GM18508 (cell line): ENCODE results near the gene IL12A.

Source experiments
- ATAC-seq: cut with Tn5 transposase; IDR thresholded peaks from one replicate; pipeline ENCODE4 v1.9.1; 2021; ENCODE audit warnings: moderate number of reproducible peaks; ENCODE audit not compliant: insufficient read depth, unreplicated experiment

The IL12A gene

DNA sequence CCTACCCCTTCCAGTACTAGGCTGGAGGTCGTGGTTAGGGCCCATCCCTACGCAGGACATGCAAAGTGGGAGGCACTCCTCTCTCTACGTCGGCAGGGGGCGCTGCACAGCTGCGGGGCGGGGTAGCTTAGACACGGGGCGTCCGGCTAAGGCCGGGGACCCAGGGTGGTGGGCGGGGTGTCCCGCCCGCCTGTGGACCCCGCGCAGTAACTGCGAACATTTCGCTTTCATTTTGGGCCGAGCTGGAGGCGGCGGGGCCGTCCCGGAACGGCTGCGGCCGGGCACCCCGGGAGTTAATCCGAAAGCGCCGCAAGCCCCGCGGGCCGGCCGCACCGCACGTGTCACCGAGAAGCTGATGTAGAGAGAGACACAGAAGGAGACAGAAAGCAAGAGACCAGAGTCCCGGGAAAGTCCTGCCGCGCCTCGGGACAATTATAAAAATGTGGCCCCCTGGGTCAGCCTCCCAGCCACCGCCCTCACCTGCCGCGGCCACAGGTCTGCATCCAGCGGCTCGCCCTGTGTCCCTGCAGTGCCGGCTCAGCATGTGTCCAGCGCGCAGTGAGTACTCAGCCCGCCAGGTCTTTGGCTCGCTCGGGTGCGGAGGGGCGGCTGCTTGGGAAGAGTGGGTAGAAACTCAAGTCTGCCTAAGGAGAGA, at the start of gene IL12A:
Gene IL12A (plus strand): TSS at position 219 of the 655 bp plus-strand sequence.
- ATAC-seq, result peak; percentile 84

DNA sequence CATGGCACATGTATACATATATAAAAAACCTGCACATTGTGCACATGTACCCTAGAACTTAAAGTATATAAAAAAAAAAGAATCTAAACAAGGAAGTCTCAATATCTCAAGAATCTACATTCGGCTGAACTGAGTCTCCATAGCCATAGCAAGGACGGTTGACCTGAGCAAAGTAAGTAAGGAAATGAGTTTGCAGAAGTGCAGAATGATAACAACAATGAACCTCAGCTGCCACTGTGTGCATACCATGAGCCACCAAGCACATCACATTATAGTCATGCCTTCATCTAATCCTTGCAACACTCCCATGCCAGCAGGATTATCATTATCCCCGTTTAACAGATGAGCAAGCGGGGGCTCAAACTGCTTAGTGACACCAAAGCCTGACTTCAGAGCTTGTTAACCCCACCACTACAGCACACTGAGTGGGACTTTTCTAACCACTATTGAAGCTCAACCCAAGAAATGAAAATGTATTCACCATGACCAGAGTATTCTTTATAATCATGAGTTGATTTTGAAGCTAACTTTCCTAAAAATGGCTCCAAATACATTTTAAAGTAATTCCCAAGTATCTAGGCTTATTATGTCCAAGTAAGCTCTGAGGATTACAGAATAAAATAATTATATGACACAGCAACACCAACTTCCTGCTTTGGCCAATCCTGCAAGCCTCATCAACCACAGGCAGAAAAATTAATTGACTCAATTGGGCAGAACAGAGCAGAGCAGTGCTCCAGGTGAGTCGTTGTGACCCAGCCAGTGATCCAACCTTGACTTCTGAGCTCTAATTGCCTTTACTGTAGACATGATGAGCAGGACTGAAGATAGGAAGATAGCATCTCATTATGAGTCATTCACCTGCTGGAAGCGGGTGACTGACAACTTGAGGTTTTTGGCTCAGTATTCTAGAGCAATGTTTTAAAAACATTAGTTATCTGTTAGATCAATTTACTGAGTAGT, 47.3 kb upstream of the IL12A start:
- peak; percentile 62 for ATAC-seq

DNA sequence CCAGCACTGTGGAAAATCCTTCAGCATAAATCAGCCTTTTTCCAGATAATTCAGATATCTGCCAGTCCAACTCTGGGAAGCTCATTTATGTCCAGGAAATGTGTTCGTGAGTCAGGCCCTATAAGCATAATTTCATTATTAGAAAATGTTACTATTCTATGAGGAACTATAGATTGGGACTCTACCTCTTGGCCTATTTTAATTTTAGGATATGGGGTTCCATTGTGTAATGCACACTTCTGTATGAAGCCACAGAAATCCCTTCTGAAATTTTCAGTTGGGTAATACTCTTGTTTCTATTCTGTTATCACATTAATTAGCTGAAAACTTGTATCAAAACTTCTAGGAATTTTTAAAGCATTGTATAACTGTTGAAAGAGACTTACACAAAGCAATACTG, 43.9 kb upstream of the IL12A start:
- no peak for ATAC-seq

DNA sequence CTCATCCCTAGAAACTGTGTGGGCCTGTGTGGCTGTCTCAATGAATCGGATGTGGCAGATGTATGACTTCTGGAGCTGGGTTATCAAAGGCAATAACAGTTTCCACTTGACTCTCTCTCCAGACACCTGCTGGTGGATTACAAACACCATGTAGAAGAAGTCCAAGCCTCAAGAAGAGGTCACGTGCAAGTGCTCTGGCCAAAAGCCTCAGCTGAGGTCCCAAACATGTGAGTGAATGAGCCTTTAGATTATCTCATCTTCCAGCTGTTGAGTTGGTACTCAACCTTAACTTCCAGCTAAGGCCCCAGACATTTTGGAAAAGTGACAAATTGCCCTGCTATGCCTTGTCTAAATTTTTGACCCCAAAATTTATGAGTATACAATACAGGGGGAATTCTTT, 42.7 kb upstream of the IL12A start:
- no peak for ATAC-seq

DNA sequence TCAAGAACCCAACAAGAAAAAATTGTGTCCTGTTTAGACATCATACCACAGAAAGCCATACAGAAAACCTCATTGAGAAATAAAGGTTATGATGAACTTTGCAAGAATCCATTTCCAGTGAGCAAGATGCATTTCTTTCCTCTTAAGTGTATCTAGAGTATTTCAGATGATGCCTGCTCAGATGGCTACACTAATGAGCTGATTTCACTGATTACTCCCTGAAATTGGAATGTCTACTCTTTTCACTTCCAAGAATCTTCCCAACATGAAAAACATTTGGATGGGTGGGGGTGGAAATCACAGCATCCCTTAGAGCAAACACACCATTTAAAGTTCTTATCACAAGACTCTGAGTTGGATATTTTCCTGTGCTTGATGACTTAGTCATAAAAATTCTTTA, 41.4 kb upstream of the IL12A start:
- ATAC-seq, result no peak

DNA sequence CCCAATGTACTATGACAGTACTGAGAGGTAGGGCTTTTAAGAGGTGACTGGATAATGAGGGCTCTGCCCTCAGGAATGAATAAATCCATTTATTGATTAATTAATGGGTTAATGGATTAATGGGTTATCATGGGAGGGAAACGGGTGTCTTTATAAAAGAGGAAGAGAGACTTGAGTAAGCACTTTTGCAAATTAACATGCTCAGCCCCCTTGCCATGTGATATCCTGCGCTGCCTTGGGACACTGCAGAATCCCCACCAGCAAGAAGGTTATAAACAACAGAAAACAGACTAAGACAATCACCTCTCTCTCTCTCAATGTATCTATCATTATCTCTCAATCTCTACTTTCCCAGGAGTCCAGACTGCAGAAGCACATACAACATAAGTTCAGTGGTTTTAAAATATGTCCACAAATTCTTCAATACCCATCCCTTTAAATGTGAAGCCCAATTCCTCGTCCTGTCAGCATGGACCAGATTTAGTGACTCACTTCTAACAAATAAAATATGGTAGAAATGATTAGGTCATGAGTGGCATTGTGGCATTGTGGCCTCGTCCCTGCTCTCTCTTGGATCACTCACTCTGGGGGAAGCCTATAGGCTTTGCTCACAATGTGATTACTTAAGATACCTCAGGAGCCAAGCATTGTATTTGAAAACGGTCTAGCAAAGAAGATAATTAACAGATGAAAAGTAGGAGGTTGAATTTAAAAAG, 40.0 kb upstream of the IL12A start:
- ATAC-seq, result no peak

DNA sequence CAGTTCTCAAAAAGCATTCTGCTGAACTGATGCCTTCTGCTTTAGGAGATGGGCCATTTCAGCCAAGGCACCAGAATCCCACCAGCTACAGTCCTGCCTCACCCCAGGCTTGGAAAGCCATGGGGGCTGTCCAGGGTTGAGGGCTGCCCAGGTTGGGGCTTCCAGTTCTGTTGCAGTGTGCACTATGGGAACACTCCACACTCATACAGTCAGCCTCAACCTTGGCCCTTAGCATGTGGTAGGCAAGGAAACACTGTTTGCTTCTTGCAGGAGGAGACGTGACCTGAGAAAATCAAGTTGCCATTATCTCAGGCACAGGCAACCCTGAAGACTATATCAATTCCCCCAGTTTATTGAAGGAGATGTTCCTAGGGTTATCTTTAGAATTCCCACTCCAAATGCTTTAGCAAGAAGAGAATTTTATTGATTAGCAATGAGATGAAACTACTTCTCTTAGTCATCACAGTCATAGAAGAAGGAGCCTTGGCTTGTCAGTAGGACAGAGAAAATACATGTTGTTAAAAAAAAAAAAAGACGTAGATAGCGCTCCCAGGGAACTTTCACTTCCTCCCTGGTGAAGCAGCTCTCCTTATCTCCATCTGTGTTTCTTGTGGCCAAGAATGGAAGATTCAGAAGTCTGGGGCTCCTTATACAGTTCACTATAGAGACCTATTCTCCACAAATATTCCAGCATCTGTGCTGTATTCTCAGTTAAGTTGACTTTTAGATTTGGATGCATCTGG, 38.3 kb upstream of the IL12A start:
- peak; percentile 65 for ATAC-seq

DNA sequence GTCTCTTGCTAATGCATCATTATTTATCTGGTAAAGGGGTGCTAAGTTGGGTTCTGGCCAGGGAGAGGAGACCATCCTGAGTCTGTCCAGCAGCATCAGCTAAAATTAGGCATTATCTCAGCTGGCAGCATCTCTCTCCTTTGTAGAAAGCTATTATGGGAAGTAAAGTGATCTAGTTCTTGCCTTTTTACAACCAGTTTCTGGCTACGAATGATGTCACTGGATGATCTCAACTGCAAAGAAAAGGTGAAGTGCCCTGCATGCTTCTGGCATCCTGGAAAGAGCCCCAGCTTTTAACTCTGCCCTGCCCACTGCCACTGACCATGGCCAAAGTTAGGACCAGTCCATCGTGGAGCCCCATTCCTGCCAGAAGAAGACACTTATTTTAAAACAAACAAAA, 37.1 kb upstream of the IL12A start:
- ATAC-seq, result no peak

DNA sequence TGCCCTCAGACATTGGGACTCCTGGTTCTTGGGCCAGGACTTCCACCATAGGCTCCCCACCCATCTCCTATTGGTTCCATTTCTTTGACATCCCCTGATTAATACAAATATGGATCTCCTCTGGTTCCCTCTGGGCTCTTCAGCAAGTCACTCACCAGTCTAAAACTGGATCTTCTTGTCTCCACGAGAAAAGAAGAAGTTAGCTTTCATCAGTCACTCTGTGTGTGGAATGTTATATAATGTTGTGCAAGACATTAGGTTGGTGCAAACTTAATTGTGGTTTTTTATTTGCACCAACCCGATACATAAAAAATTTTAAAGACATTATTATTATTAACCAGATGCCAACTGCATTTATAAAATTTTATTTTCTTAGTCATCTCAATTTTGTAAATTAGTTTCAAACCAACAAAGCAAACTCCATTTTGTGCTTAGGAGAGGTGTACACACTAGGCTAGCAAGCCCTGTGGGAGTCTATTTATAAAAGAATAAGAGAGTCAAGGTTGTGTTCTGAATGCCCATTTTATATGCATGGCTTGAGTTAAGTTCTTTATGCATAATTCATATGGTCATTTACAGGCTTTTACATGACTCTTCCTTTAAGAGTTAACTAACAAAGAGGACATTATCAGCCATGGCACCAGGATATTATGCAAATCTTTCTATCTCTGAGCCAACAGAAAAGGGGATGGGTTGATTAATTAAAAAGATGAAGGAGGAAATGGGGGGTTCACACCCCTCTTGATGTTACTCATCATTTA, 35.1 kb upstream of the IL12A start:
- ATAC-seq, result no peak

DNA sequence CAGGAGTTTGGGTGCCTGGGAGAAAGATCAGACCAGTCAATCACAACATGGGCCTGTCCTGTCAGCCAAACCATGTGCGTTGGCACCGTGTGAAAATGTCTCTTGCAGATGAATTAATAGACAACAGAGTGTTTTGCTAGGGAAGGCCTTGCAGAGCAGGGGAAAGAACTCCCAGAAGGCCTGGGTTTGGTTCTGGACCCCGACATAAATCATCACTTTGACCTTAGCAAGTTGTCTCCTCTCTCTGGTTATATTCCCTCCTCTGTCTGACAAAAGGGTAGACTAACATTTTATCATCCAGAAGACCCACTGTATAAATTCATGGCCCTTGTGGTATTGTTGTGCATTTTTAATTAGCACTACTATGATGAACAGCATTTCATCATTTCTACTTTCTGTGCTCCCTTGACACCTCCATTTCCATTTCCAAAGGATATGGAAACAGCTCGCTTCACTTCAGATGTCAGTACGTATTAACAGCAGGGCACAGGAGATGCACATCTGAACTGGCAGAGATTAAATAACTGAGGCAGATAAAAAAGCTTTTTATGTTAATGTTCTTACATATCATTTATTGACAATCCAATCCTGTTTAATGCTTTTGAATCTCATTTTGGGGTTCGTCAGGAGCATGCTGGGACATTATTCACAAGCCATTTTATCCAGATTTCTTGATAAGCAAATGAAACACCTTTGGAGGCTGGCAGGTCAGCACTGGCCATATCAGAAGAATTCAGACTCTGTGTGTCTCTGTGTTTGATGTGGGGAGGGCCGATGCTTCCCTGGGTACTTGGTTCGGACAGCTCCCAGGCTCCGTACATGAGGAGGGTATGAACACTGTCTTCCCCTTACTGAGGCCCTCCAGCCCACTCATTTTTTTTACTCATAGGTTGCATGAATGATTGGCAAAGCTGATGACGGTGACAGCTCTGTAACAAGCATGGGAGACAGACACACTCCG, 28.2 kb upstream of the IL12A start:
- no peak for ATAC-seq

DNA sequence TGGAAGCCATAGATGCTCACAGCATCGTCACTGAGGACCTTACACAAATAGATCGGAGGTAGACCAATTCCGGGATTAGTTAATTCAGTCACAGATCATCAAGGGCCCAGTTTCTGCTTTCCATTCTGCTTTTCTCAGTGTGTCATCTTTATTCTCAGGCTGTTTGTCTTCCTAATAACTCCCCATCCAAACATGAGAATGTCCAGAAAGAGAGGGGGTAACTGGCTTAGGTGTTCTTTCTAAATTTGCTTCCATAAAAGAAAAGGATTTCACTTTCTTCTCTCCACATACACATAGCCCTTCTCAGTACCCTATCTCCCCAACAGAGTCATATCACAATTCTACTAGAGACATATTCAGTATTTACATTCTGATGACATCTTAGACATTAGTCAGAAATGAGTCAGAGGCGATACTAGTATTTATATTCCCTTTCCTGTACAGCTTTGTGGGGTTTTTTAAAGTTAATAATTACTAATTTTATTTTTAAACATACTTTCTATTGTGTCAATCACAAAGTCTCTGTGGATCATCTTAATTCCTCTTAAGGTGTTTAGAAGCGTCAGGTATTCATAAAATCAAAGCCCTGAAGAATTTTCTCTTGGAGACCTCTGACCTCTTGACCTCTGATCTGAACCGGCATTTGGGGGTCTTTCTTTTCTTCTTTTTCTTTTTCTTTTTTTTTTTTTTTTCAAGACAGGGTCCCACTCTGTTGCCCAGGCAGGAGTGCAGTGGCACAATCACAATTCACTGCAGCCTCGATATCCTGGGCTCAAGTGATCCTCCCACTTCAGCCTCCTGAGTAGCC, 24.3 kb upstream of the IL12A start:
- ATAC-seq, result peak; percentile 100

DNA sequence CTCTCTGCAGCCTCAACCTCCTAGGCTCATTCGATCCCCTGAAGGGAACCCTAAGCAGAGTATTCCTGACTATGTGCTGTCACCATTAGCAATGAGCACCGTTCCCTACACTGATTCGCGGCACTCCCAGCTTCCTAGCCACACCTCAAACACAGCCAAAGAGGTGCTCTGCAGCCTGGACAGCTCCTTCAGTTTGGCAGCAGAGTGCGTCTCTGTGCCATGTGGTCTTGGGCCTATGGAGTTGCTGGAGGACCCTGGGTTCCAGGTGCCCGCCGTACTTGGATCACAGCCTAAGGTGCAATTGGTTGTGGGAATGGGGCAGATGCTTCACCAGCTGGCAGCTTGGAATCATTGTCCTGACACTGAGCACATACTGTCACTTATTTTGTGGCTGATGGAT, 17.3 kb upstream of the IL12A start:
- ATAC-seq, result no peak

DNA sequence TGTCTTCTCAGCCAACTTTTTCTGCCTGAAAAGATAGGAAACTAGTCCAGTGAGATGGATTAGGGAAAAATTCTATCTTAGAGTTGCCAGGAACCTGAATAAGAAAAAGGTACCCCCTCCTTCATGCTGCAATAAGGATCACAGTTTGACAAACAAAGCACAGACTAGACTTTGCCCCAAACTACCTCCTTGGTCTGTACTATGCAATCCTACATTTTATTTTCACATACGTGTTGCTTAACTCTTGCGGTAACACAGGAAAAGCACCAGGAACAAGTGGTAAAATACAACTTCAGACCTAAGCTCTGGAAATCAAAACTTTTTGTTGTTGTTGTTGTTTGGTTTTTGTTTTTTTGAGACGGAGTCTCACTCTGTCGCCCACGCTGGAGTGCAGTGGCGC, 11.3 kb upstream of the IL12A start:
- ATAC-seq, result no peak

DNA sequence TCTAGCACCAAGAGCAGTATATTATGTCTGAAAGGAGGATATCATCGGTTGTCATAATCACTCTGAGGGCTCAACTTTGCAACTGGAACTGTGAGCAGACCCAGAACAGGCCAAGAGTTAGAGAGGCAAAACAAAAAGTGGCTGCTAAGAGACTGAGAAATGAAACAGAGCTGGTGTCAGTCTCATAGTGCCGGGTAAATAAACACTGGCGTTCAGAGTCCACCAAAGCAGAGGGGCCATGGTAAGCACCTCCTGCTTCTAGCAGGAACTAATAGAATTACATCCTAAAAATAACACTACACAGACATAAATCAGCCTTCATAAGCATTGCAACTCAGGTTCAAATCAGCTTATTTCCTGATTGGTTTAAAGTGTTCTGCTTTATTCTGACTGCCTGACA, 10.3 kb upstream of the IL12A start:
- peak; percentile 70 for ATAC-seq

DNA sequence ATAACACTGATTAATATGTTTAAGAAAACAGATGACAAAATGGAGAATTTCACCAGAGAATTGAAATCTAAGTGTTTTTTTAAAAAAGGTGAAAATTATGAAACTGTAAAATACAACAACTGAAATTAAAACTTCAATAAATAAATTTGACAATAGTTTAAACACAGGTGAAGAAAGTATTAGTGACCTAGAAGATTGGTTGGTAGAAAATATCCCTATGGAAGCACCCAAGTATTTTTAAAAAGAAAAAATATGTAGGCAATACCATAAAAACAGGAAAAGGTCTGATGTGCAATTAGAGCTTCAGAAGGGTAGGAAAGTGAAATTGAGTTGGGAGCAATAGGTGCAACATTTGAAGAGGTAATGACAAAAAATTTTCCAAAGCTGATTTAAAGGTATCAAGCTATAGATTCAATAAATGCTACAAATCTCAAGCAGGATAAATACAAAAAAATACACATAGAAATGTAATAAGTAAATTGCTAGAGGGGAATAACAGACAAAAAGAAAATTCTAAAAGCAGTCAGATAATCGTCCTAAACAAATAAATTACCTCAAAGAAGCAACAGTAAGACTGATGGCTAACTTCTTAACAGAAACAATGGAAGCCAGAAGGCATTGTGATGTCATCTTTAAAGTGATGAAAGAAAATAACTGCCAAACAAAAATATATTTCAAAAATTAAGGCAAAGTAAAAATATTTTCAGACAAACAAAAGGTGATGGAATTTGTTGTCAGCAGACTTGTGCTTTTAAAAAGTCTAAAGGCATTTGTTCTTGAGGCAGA, 9.5 kb upstream of the IL12A start:
- no peak for ATAC-seq

DNA sequence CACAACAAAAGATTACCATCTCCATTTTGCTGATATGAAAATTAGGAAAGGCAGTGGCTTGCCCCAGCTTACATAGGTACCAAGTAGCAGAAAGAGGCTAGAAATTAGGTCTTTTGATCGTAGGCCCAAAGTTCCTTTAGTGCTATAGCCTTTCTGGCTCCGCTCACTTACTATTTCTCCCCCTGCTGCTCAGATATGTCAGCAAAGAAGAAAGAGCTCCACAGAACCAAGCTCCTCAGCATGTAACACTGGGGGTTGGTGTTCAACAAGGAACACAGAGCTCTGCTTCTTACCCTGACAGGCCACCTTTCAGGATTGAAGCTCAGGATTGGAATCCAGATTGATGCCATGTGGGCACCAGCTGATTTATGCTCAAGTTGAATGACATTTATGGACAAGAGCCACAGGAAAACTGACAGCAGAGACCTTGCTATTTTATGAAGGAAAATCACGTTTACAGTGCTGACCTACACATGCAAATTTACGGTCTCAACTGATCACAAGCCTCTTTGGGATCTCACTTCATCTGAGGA, 6.1 kb upstream of the IL12A start:
- ATAC-seq, result no peak

DNA sequence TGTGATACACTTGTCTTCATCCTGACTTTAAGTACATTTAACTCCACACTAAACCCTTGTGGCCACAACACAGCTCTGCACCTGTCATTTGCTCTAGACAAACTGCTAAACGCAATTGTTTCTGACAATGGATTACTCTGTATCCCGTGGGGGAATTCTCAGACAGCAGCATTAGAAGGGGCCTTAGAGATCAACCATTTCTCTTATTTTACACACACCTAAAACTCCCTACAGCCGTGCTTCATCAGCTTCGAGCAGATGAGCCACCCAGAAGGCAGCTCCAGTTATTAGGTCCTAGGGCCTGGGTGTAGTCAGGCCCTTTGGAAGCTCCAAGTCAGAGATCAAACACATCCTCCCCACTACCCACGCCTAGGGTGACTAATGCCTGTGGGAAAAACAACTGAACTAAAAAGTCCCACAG, 1.3 kb upstream of the IL12A start:
- ATAC-seq, result no peak
